ENCODE measurements around the gene B3GALT5. TPM values are rescaled to one million over a fixed set of nuclear protein-coding genes. Genes with fewer than 3 reads are reported as not detected.

B3GALT5 gene
- polyA plus RNA-seq, 3 donors = not detected

- no peak overlapping the region for H3K4me2 ChIP-seq (replicated peaks; ENCODE audit: extremely low read depth, low read length, poor library complexity, severe bottlenecking)
- no peak for TF ChIP-seq CTCF (IDR thresholded peaks at IDR 0.05)
- WGBS (ENCODE audit: insufficient coverage) = 70% methylated on average over 2 of the region's 6 CpGs
- H3K27ac Mint-ChIP-seq = no peak overlapping the region
- H3K4me1 Mint-ChIP-seq = no peaks in the 10 kb centered on the region
- H3K9me3 Mint-ChIP-seq = peaks cover 0 to 5% (median 2%) of the 10 kb centered on the region in 7 donors
- H3K36me3 Mint-ChIP-seq = no peaks in the 10 kb centered on the region
- H3K4me3 ChIP-seq (replicated peaks in 1 of 3; ENCODE audit: low read depth in 2 of 3, low read length in 3 of 3) = no peak overlapping the region
- H4K20me1 ChIP-seq (ENCODE audit: insufficient read depth, low read length) = no peaks in the 10 kb centered on the region
- H3K79me2 ChIP-seq (ENCODE audit: insufficient read depth, low read length) = no peaks in the 10 kb centered on the region
- no peaks in the 10 kb centered on the region for H3K36me3 ChIP-seq (replicated peaks in 1 of 2; ENCODE audit: control insufficient read depth in 1 of 2, insufficient read depth in 2 of 2, low read length in 2 of 2)
- intact Hi-C loops (cut with micrococcal nuclease) = no loop called here
- H3K9me3 ChIP-seq (replicated peaks in 1 of 2; ENCODE audit: control insufficient read depth in 1 of 2, insufficient read depth in 1 of 2, low read length in 2 of 2) = no peaks in the 10 kb centered on the region
- DNase-seq = no peak
- peaks cover 0 to 18% (median 7%) of the 10 kb centered on the region in 3 donors for H3K27me3 Mint-ChIP-seq (ENCODE audit: low read depth in 3 of 3)
- H3K9ac ChIP-seq (ENCODE audit: insufficient read depth, low read length, poor library complexity, severe bottlenecking) = no peak overlapping the region
- H3K4me3 Mint-ChIP-seq = no peak overlapping the region
- no peak overlapping the region for H3K27ac ChIP-seq (ENCODE audit: low read depth in 1 of 2, low read length in 2 of 2)
- H3K4me1 ChIP-seq (ENCODE audit: control insufficient read depth in 1 of 2, insufficient read depth in 2 of 2, low read length in 2 of 2) = no peaks in the 10 kb centered on the region
- no peaks in the 10 kb centered on the region for H3K27me3 ChIP-seq (ENCODE audit: control insufficient read depth in 2 of 2, insufficient read depth in 2 of 2, low read length in 2 of 2)
- H2AFZ ChIP-seq (ENCODE audit: insufficient read depth, low read depth, low read length, poor library complexity, severe bottlenecking) = no peak overlapping the region
Measured at GRCh38 chr21:39641827-39642450, 29.2 kb downstream of the B3GALT5 start.

GRCh38 chr21:39644062-39644560 is 31.4 kb downstream of the B3GALT5 start:
- no peak overlapping the region for H3K4me3 Mint-ChIP-seq
- no peaks in the 10 kb centered on the region for H3K4me1 Mint-ChIP-seq
- H3K27ac Mint-ChIP-seq = no peak overlapping the region
- peaks cover 0 to 3% (median 2%) of the 10 kb centered on the region in 7 donors for H3K9me3 Mint-ChIP-seq
- Histone ChIP-seq H3K9me3 (replicated peaks in 1 of 2; ENCODE audit: control insufficient read depth in 1 of 2, insufficient read depth in 1 of 2, low read length in 2 of 2) (no peaks in the 10 kb centered on the region), H3K27ac (ENCODE audit: low read depth in 1 of 2, low read length in 2 of 2) (no peak overlapping the region), H3K79me2 (ENCODE audit: insufficient read depth, low read length) (no peaks in the 10 kb centered on the region), H3K4me1 (ENCODE audit: control insufficient read depth in 1 of 2, insufficient read depth in 2 of 2, low read length in 2 of 2) (no peaks in the 10 kb centered on the region), H3K36me3 (replicated peaks in 1 of 2; ENCODE audit: control insufficient read depth in 1 of 2, insufficient read depth in 2 of 2, low read length in 2 of 2) (no peaks in the 10 kb centered on the region), H3K9ac (ENCODE audit: insufficient read depth, low read length, poor library complexity, severe bottlenecking) (no peak overlapping the region), H4K20me1 (ENCODE audit: insufficient read depth, low read length) (no peaks in the 10 kb centered on the region), H3K27me3 (ENCODE audit: control insufficient read depth in 2 of 2, insufficient read depth in 2 of 2, low read length in 2 of 2) (no peaks in the 10 kb centered on the region), H3K4me2 (replicated peaks; ENCODE audit: extremely low read depth, low read length, poor library complexity, severe bottlenecking) (no peak overlapping the region), H2AFZ (ENCODE audit: insufficient read depth, low read depth, low read length, poor library complexity, severe bottlenecking) (no peak overlapping the region), H3K4me3 (replicated peaks in 1 of 3; ENCODE audit: low read depth in 2 of 3, low read length in 3 of 3) (no peak overlapping the region)
- no peak for TF ChIP-seq CTCF (IDR thresholded peaks at IDR 0.05)
- 67% methylated on average over 3 of the region's 6 CpGs for WGBS (ENCODE audit: insufficient coverage)
- no peaks in the 10 kb centered on the region for H3K36me3 Mint-ChIP-seq
- DNase-seq = no peak
- intact Hi-C loops (cut with micrococcal nuclease) = no loop called here
- H3K27me3 Mint-ChIP-seq (ENCODE audit: low read depth in 3 of 3) = peaks cover 0 to 16% (median 9%) of the 10 kb centered on the region in 3 donors
